HepG2 (cell line): ENCODE data around the gene PTPN3. TPM values are rescaled to one million over a fixed set of nuclear protein-coding genes. Genes with fewer than 3 reads are reported as not detected.

Experiments
- CSRNP2 ChIP-seq: sonication (generic); formaldehyde crosslinking; conservative IDR thresholded peaks from 2 replicates; pipeline ENCODE4 v1.8.0; 2022; ENCODE audit warnings: low read depth, missing genetic modification reagents
- CTCF ChIP-seq: sonication (generic); formaldehyde crosslinking; IDR thresholded peaks from 2 replicates; pipeline ENCODE4 v1.5.0; 2020; ENCODE audit warnings: mild to moderate bottlenecking, missing genetic modification reagents, moderate library complexity
- FOXA1 ChIP-seq, 2 experiments: fragments of 450-650 bp in 1 of 2; sonication (generic) in 1 of 2; formaldehyde crosslinking in 1 of 2; IDR thresholded peaks; 2 replicates each; pipeline versions ENCODE4 v1.4.0 to v1.6.1; 2016 to 2020; ENCODE audit warnings: missing genetic modification reagents in 1 of 2
- GZF1 ChIP-seq: sonication (generic); formaldehyde crosslinking; IDR thresholded peaks from 2 replicates; pipeline ENCODE4 v1.5.1; 2020; ENCODE audit warnings: mild to moderate bottlenecking, missing genetic modification reagents
- HMG20B ChIP-seq: conservative IDR thresholded peaks from 2 replicates; pipeline ENCODE4 v1.6.1; 2016; ENCODE audit warnings: missing genetic modification reagents, missing compliant biosample characterization
- KDM6A ChIP-seq: IDR thresholded peaks from 2 replicates; pipeline ENCODE4 v1.6.1; 2016; ENCODE audit warnings: low read depth
- KMT2B ChIP-seq: IDR thresholded peaks from 2 replicates; pipeline ENCODE4 v1.6.1; 2016; ENCODE audit warnings: missing genetic modification reagents, missing compliant biosample characterization
- MZF1 ChIP-seq: sonication (generic); formaldehyde crosslinking; IDR thresholded peaks from 2 replicates; pipeline ENCODE4 v1.8.1; 2023; ENCODE audit warnings: mild to moderate bottlenecking, missing genetic modification reagents, borderline replicate concordance
- NCOA2 ChIP-seq: sonication (generic); formaldehyde crosslinking; IDR thresholded peaks from 2 replicates; pipeline ENCODE4 v1.8.0; 2022; ENCODE audit warnings: inconsistent platforms
- NFKBIZ ChIP-seq: IDR thresholded peaks from 2 replicates; pipeline ENCODE4 v1.6.1; 2018; ENCODE audit warnings: missing genetic modification reagents, missing compliant biosample characterization
- SOX5 ChIP-seq: IDR thresholded peaks from 2 replicates; pipeline ENCODE4 v1.6.1; 2016; ENCODE audit warnings: borderline replicate concordance
- UBTF ChIP-seq: sonication (generic); formaldehyde crosslinking; IDR thresholded peaks from 2 replicates; pipeline ENCODE4 v1.4.0; 2020; ENCODE audit warnings: mild to moderate bottlenecking, missing genetic modification reagents
- WIZ ChIP-seq: sonication (generic); formaldehyde crosslinking; IDR thresholded peaks from 2 replicates; pipeline ENCODE4 v1.5.1; 2020; ENCODE audit warnings: mild to moderate bottlenecking, missing genetic modification reagents
- ZFP41 ChIP-seq: sonication (generic); formaldehyde crosslinking; IDR thresholded peaks from 2 replicates; pipeline ENCODE4 v1.4.0; 2020; ENCODE audit warnings: mild to moderate bottlenecking, missing genetic modification reagents, borderline replicate concordance
- ZNF12 ChIP-seq: sonication (generic); formaldehyde crosslinking; IDR thresholded peaks from 2 replicates; pipeline ENCODE4 v1.5.0; 2020; ENCODE audit warnings: missing genetic modification reagents
- ZNF282 ChIP-seq: fragments of 450-650 bp; IDR thresholded peaks from 2 replicates; pipeline ENCODE4 v1.6.1; 2018; ENCODE audit not compliant: partially characterized antibody
- ZNF317 ChIP-seq: sonication (generic); formaldehyde crosslinking; IDR thresholded peaks from 2 replicates; pipeline ENCODE4 v1.5.0; 2020; ENCODE audit warnings: mild to moderate bottlenecking, missing genetic modification reagents
- ZNF451 ChIP-seq: sonication (generic); formaldehyde crosslinking; IDR thresholded peaks from 2 replicates; pipeline ENCODE4 v1.5.0; 2020; ENCODE audit warnings: mild to moderate bottlenecking, missing genetic modification reagents
- ZNF710 ChIP-seq: sonication (generic); formaldehyde crosslinking; IDR thresholded peaks from 2 replicates; pipeline ENCODE4 v1.5.0; 2020; ENCODE audit warnings: mild to moderate bottlenecking, missing genetic modification reagents, borderline replicate concordance
- ZNF761 ChIP-seq: sonication (generic); formaldehyde crosslinking; conservative IDR thresholded peaks from 2 replicates; pipeline ENCODE4 v1.4.0; 2020; ENCODE audit warnings: mild to moderate bottlenecking, missing genetic modification reagents
- ZNF883 ChIP-seq: sonication (generic); formaldehyde crosslinking; IDR thresholded peaks from 2 replicates; pipeline ENCODE4 v1.5.1; 2020; ENCODE audit warnings: mild to moderate bottlenecking, missing genetic modification reagents; ENCODE audit errors: not compliant biosample characterization
- ZSCAN9 ChIP-seq: IDR thresholded peaks from 2 replicates; pipeline ENCODE4 v1.6.1; 2016; ENCODE audit warnings: borderline replicate concordance
- polyA plus RNA-seq, 8 experiments: library from polyadenylated mRNA; depleted of rRNA in 3 of 8; stranded (reverse) in 7 of 8; unstranded in 1 of 8; fragments of >200 nt; fragmentation: Illumina TruSeq in 4 of 8; extraction: Trizol in 4 of 8; gene quantifications; 2 replicates each; pipeline versions ENCODE4 v1.2.1 to v1.2.3, GENCODE V29; 2011 to 2016; ENCODE audit warnings: low read depth in 4 of 8, missing spikeins in 1 of 8, mixed read lengths in 1 of 8; ENCODE audit not compliant: insufficient read depth in 1 of 8
- total RNA-seq, 5 experiments: library from RNA; depleted of rRNA; stranded (reverse); fragments of >200 nt; fragmentation: Illumina TruSeq; extraction: Trizol; gene quantifications; 2 replicates each; pipeline ENCODE4 v1.2.3, GENCODE V29; 2016; ENCODE audit warnings: low read depth in 1 of 5

The PTPN3 gene
- total and polyA plus RNA-seq, 2 of the 13 experiments (the other 11 are each of a cell fraction or from before 2014, with no cell fraction given) = 5.6 to 20.5 TPM

DNA sequence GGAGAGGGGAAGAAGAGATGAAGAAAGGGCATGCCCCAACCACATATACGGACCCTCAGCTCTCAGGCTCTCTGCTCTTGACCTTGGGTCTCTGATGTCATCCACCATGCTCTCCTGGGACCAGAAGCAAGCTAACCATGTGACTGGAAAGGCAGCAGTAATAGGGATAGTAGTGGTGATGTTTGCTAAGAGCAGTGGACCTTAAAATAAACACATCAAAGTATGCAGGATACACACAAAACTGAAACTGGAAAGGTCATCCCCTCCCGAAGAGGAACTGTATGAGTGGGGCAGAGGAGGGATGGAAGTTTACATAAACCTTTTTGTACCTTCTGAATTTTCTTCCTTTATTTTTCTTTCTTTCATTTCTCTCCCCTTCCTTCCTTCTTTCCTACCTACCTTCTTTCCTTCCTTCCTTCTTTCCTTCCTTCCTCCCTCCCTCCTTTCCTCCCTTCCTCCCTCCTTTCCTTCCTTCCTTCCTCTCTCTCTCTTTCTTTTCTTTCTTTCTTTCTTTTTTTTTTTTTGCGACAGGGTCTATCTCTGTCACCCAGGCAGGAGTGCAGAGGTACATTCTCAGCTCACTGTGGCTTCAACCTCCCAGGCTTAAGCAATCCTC, 8.1 kb upstream of the PTPN3 start (continued):
- TF ChIP-seq WIZ (CRISPR knock-in tag) (no peak), ZFP41 (CRISPR knock-in tag) (no peak), SOX5 (peak; percentile 66), NFKBIZ (0 out of 2 replicates have a peak, but pooled peaks have one; percentile 63), HMG20B (no peak), ZNF317 (CRISPR knock-in tag) (peak; percentile 86; the same call in 1 of the 2 replicates), UBTF (CRISPR knock-in tag) (no peak), ZNF710 (CRISPR knock-in tag) (peak; percentile 93), ZNF761 (CRISPR knock-in tag) (no peak), NCOA2 (CRISPR knock-in tag) (peak; percentile 56), FOXA1 (IDR thresholded peaks at IDR 0.05) (no peak), FOXA1 (CRISPR knock-in tag; IDR thresholded peaks at IDR 0.05) (peak; percentile 74), ZSCAN9 (0 out of 2 replicates have a peak, but pooled peaks have one; percentile 56), ZNF883 (CRISPR knock-in tag) (no peak), GZF1 (CRISPR knock-in tag) (no peak), CTCF (CRISPR knock-in tag) (no peak), ZNF282 (no peak), KMT2B (CRISPR knock-in tag) (0 out of 2 replicates have a peak, but pooled peaks have one; percentile 48), MZF1 (CRISPR knock-in tag) (no peak), ZNF451 (CRISPR knock-in tag) (no peak), KDM6A (CRISPR knock-in tag) (peak; percentile 60; the same call in 1 of the 2 replicates), ZNF12 (CRISPR knock-in tag) (peak; percentile 42; the same call in 1 of the 2 replicates), CSRNP2 (CRISPR knock-in tag) (no peak)
